Muscle of leg (tissue), 16 donors: Measurements from ENCODE around the gene ENTPD3. TPM values are rescaled to one million over a fixed set of nuclear protein-coding genes. Genes with fewer than 3 reads are reported as not detected.

Source experiments
- DNase-seq: peaks from one replicate; pipeline ENCODE4 v3.0.0; 2013
- H3K27ac ChIP-seq: one replicate; pipeline ENCODE4 v1.5.1; 2013; ENCODE audit warnings: mild to moderate bottlenecking, low read length, control low read depth
- H3K27me3 ChIP-seq: one replicate; pipeline ENCODE4 v1.6.1; 2013; ENCODE audit warnings: low read length; ENCODE audit not compliant: control insufficient read depth, insufficient read depth
- H3K36me3 ChIP-seq: one replicate; pipeline ENCODE4 v1.6.1; 2013; ENCODE audit warnings: low read length; ENCODE audit not compliant: control insufficient read depth, insufficient read depth
- H3K4me1 ChIP-seq: one replicate; pipeline ENCODE4 v1.6.1; 2013; ENCODE audit warnings: low read length; ENCODE audit not compliant: control insufficient read depth, insufficient read depth
- H3K4me3 ChIP-seq: one replicate; pipeline ENCODE4 v1.5.1; 2013; ENCODE audit warnings: low read length, control low read depth
- H3K9me3 ChIP-seq: replicated peaks from 2 replicates; pipeline ENCODE4 v1.6.1; 2013; ENCODE audit warnings: low read depth, low read length; ENCODE audit not compliant: control insufficient read depth
- WGBS: methylation state at CpG from one replicate; pipeline ENCODE4 v1.1.5; 2013; ENCODE audit warnings: missing lambda C conversion rate; ENCODE audit not compliant: insufficient coverage; 5-methylcytosine and 5-hydroxymethylcytosine counted together
- long read RNA-seq, 11 donors: transcript quantifications; one replicate each; lab custom pipeline, GENCODE V29; 2026
- polyA plus RNA-seq, 8 donors: library from polyadenylated mRNA; unstranded; fragments of 120-200 nt; gene quantifications; one replicate each; pipeline versions ENCODE4 v1.2.1 to v1.2.3, GENCODE V29; 2013; ENCODE audit warnings: inconsistent platforms in 1 of 8, low replicate concordance in 1 of 8; ENCODE audit not compliant: insufficient read length in 8 of 8, insufficient read depth in 1 of 8
- total RNA-seq: library from RNA; stranded (reverse); fragments of 120-200 nt; gene quantifications from one replicate; pipeline ENCODE4 v1.2.4, GENCODE V29; 2013

The ENTPD3 gene
- total RNA-seq (0.44 TPM), polyA plus RNA-seq (under 1 TPM; 0.10 to 0.75 (median 0.32) TPM)
- long read RNA-seq, donor 1 = 0 reads
- long read RNA-seq, donor 2 = 0 reads
- long read RNA-seq, donor 3 = 0 reads
- long read RNA-seq, donor 4, partial matches to known transcripts = 0 of 5 reads
- long read RNA-seq, donor 4, other reads (novel, unspliced or antisense) = 5 of 5 reads
- long read RNA-seq, donor 5 = 0 reads
- long read RNA-seq, donor 6, partial matches to known transcripts = 9 of 10 reads
- long read RNA-seq, donor 6, other reads (novel, unspliced or antisense) = 0 of 10 reads
- long read RNA-seq, donor 7 = 0 reads
- long read RNA-seq, donor 8, partial matches to known transcripts = 0 of 10 reads
- long read RNA-seq, donor 8, other reads (novel, unspliced or antisense) = 10 of 10 reads
- long read RNA-seq, donor 9, partial matches to known transcripts = 0 of 5 reads
- long read RNA-seq, donor 9, other reads (novel, unspliced or antisense) = 5 of 5 reads
- long read RNA-seq, donor 10 = 0 reads
- long read RNA-seq, donor 11 = 0 reads

DNA sequence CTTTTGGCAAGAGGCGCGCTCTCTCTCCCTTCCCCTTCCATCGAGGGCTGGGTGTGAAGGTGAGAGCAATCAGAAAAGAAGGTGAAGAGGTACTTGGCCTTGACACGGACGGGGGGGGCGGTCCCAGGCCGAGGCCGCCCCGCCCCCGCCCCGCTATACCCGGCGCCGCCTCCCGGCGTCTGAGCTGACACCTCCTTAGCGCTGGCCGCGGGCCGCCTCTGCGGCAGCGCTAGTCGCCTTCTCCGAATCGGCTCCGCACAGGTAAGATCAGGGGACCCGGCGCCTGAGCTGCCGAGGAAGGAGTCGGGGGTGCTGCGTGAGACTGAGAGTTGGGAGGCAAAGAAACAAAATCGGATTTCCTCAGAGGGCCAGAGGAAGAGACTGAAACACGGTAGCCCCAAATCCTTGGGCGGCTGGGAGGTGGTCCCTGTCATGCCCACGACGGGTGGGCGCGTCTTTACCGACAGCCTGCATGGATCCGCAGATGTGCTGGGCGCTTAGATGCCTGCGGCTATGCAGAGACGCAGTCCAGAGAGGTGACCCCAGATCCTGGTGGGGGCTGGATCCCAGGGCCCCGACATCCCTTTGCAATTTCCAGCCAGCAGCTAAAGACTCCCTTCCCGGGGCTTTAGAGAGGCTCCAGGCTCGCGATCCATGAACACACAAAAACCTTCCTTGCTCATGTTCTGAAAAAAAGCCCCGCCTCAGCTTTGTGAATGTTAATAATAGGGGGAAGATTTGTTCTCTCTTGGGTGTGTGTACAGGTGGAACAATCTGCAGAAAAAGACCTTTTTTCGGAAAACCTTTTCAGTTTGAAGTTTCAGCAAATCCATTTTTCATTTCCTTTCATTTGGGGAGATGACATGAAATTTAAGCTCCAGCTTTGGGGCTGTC, at the start of gene ENTPD3:
Gene ENTPD3 (plus strand): TSS at position 184 of the 894 bp plus-strand sequence. CDS start 874 bp downstream, outside the sequence.
- Histone ChIP-seq H3K27me3 (peaks cover 27% of the 10 kb centered on the region), H3K9me3 (peaks cover 3% of the 10 kb centered on the region), H3K4me3 (peak within 1 kb of the TSS; percentile 29), H3K4me1 (peaks cover 3% of the 10 kb centered on the region), H3K27ac (no peak within 1 kb of the TSS), H3K36me3 (no peaks in the 10 kb centered on the region)
- peak; percentile 10 for DNase-seq
- 1% methylated on average over 41 of the region's 49 CpGs for WGBS

DNA sequence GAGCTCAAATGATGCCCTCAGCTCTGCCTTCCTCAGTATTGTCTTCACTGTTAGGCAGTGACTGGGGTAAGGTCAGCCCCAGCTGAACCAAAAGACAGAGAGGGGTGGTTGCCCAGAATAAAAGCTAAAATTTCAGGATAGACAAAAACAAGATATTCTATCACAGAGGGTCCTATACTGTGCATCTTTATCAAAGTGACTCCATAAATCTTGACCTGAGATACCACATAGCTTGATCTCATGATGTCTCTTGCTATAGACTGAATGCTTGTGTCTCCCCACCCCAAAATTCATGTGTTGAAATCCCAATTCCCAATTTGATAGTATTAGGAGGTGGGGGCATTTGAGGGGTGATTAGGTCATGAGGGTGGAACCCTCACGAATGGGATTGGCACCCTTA, 47.1 kb upstream of the ENTPD3 start:
- H3K36me3 ChIP-seq = no peaks in the 10 kb centered on the region
- no peak for DNase-seq
- H3K4me1 ChIP-seq = no peaks in the 10 kb centered on the region
- H3K9me3 ChIP-seq = no peaks in the 10 kb centered on the region
- no peak overlapping the region for H3K4me3 ChIP-seq
- no peaks in the 10 kb centered on the region for H3K27me3 ChIP-seq
- no CpG with 5 or more reads among the region's 1 CpG for WGBS
- no peak overlapping the region for H3K27ac ChIP-seq

DNA sequence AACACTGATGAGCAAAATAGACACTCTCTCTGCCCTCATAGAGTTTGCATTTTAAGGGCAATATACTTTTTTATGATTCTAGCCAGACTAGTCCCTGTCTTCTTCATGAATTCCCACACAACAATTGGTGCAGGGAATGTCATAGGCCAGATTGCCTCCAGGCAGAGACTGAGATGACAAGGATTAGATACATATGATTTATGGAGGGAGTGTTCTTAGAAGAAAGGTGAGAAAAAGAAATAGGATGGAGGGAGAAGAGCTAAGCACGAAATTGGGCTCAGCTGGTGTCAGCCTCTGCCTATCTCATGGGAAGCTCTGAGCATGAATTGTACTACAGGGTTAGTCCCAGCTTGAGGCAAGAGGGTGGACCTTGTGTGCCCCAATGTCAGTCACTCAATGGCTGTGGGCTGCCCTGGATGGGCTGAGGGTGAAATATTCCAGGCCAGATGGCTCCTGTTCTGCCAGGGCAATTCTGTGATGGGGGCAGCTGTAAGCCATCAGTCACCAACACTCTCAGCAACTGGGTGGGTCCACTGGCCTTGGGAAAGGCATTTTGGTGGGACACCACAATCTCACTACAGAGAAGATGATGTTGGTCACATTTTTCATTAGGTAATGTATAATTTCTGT, 46.3 kb upstream of the ENTPD3 start:
- 64% methylated on average over 1 of the region's 1 CpG for WGBS
- H3K4me3 ChIP-seq = no peak overlapping the region
- no peaks in the 10 kb centered on the region for H3K4me1 ChIP-seq
- no peaks in the 10 kb centered on the region for H3K9me3 ChIP-seq
- DNase-seq = no peak
- no peaks in the 10 kb centered on the region for H3K36me3 ChIP-seq
- no peaks in the 10 kb centered on the region for H3K27me3 ChIP-seq
- H3K27ac ChIP-seq = no peak overlapping the region

- H3K27me3 ChIP-seq = no peaks in the 10 kb centered on the region
- H3K9me3 ChIP-seq = no peaks in the 10 kb centered on the region
- no peak for DNase-seq
- no peak overlapping the region for H3K27ac ChIP-seq
- H3K36me3 ChIP-seq = no peaks in the 10 kb centered on the region
- no peaks in the 10 kb centered on the region for H3K4me1 ChIP-seq
- H3K4me3 ChIP-seq = no peak overlapping the region
Measured at GRCh38 chr3:40341671-40342070, 45.3 kb upstream of the ENTPD3 start.

DNA sequence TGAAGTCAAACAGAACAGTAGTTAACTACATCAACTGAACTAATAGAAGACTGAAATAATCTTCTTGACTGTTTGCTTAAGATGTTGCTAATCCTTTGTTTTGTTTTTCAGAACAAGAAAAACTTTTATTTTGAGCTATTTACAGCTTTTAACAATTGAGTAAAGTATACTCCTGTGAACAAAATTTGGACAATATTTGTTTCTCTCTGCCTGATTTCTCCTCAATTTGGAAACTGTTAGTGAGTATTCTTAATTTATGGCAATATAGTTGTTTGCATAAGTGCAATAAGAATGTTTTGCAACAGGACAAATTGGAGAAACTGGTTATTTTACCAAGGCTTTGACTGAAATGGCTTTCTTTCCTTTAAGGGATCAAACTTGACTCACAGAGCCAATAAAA, 36.5 kb upstream of the ENTPD3 start:
- no peak for DNase-seq

GRCh38 chr3:40355410-40355809, 31.6 kb upstream of the ENTPD3 start:
- Histone ChIP-seq H3K9me3 (no peaks in the 10 kb centered on the region), H3K36me3 (no peaks in the 10 kb centered on the region), H3K27ac (no peak overlapping the region), H3K27me3 (no peaks in the 10 kb centered on the region), H3K4me3 (no peak overlapping the region), H3K4me1 (no peaks in the 10 kb centered on the region)
- WGBS = no CpG with 5 or more reads among the region's 2 CpGs
- no peak for DNase-seq

More for the DNA sequence above, 36.5 kb upstream of the ENTPD3 start:
- Histone ChIP-seq H3K27ac (no peak overlapping the region), H3K4me1 (no peaks in the 10 kb centered on the region), H3K27me3 (no peaks in the 10 kb centered on the region), H3K9me3 (peaks cover 3% of the 10 kb centered on the region), H3K36me3 (no peaks in the 10 kb centered on the region), H3K4me3 (no peak overlapping the region)

DNA sequence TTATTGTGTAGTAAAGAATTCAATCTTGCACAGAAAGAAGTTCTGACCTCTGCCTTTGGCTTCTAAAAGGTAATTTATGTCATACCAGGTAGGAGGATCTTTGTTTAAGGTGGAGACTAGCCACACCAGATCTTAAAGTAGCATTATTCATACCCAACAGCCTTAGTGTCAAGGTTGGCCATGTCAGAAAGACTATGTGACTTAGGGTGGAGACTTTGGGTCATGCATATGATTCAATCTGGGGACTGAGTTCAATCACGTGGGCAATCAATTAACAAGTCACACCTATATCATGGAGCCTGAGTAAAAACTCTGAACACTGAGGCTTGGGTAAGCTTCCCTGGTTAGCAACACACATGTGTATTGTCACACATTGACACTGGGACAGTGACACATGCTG, 28.5 kb upstream of the ENTPD3 start:
- no peak overlapping the region for H3K27ac ChIP-seq
- DNase-seq = no peak
- H3K27me3 ChIP-seq = no peaks in the 10 kb centered on the region
- no peak overlapping the region for H3K4me3 ChIP-seq
- H3K36me3 ChIP-seq = no peaks in the 10 kb centered on the region
- H3K4me1 ChIP-seq = no peaks in the 10 kb centered on the region
- no CpG with 5 or more reads among the region's 1 CpG for WGBS
- no peaks in the 10 kb centered on the region for H3K9me3 ChIP-seq

GRCh38 chr3:40363674-40364073, 23.3 kb upstream of the ENTPD3 start:
- Histone ChIP-seq H3K27me3 (no peaks in the 10 kb centered on the region), H3K36me3 (no peaks in the 10 kb centered on the region), H3K4me1 (no peaks in the 10 kb centered on the region), H3K27ac (no peak overlapping the region), H3K4me3 (no peak overlapping the region), H3K9me3 (no peaks in the 10 kb centered on the region)
- DNase-seq = no peak
- 80% methylated on average over 1 of the region's 2 CpGs for WGBS

DNA sequence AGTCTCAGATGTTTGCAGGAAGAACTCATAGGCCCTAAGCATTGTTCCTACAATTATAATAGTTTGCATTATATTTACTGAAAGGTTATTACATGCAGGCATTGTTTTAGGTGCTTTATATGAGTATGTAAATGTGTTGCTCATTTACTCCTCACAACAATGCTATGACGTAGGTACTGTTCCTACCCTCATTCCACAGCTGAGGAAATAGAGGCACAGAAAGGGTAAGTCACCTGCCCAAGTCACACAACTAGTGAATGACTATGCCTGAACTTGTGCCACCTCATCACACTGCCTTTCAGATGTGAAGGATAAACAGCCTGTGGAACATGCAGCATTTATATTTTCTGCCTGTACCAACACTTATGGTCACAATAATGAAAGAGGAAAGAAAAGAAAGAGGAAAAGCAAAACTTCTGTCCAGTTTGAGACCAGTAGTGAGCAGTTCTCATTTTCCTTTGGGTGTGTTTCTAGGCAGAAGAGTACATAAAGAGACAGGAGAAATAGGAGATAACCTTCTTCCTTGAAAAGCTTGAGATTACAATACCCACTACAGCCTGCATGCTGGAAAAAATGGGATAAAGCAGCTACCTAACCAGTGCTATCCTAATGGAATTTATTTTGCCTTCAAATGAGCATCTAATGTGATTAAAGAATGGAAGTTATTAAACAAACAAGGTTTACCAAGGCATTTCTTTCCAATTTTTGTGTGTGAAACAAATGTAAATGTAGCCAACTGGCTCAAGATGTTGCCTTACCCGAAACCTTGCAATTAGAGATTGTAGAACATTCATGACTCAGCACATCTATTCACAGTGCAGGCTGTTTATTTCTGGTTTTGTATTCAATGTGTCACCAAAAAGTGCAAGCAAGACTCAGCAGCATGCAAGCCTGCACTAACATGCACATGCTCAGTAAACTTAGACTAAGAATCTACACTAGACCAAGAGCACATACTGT, 20.5 kb upstream of the ENTPD3 start:
- Histone ChIP-seq H3K4me1 (no peaks in the 10 kb centered on the region), H3K27me3 (no peaks in the 10 kb centered on the region), H3K4me3 (no peak overlapping the region), H3K9me3 (peaks cover 2% of the 10 kb centered on the region), H3K36me3 (no peaks in the 10 kb centered on the region), H3K27ac (no peak overlapping the region)
- no CpG with 5 or more reads among the region's 2 CpGs for WGBS
- DNase-seq = no peak
